BJ (cell line): Measurements from ENCODE around the gene NGB. TPM values are rescaled to one million over a fixed set of nuclear protein-coding genes. Genes with fewer than 3 reads are reported as not detected.

Experiments
- CTCF ChIA-PET: fragments of 350-600 bp; formaldehyde crosslinking; extraction: SDS; loops from one replicate; lab custom pipeline; 2021; ENCODE audit warnings: antibody characterized with exemption, inconsistent platforms; lab: Yijun Ruan, JAX
- POLR2A ChIA-PET: fragments of 300-600 bp; sonication (Branson Sonifier 250); formaldehyde crosslinking; extraction: SDS; loops from one replicate; lab custom pipeline; 2021; ENCODE audit warnings: antibody characterized with exemption; lab: Charles Lee
- DNase-seq: peaks from one replicate; pipeline ENCODE4 v3.0.0-alpha.2; 2011; ENCODE audit warnings: low read depth
- H3K27me3 ChIP-seq: 2 replicates; pipeline ENCODE4 v1.6.0; 2011; ENCODE audit warnings: low read length; ENCODE audit not compliant: control insufficient read depth, insufficient read depth
- H3K36me3 ChIP-seq: 2 replicates; pipeline ENCODE4 v1.5.1; 2011; ENCODE audit warnings: low read length; ENCODE audit not compliant: control insufficient read depth, insufficient read depth
- H3K4me3 ChIP-seq: 2 replicates; pipeline ENCODE4 v1.5.1; 2011; ENCODE audit warnings: low read depth, mild to moderate bottlenecking, control low read depth, low read length
- polyA plus RNA-seq: library from polyadenylated mRNA; depleted of rRNA; stranded (reverse); fragments of >200 nt; gene quantifications from 2 replicates; pipeline ENCODE4 v1.2.3, GENCODE V29; 2011
- TF ChIP-seq, protein P1 (sequence below): IDR thresholded peaks from 2 replicates; pipeline ENCODE4 v1.5.1; 2011; ENCODE audit warnings: low read depth, mild to moderate bottlenecking, control low read depth, inconsistent platforms, low read length, moderate library complexity; ENCODE audit not compliant: insufficient read depth

NGB gene
- polyA plus RNA-seq, 1 experiment, result 0.05 TPM

DNA sequence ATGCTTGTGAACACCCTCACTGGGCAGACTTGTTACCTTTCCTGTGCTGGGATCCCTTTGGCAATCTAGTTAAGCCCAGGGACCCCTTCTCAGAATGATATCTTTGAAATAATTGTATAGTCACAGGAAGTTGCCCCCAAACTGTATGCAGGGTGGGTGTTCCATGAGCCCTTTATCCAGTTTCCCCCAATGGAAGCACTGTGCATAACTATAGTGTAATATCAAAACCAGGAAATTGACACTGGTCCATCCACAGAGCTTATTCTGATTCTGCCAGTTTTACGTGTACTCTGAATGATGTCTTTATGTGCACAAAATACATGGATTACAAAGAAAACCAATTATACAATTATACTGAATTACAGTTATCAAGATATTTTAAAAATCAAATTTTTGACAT is 24.2 kb downstream of the NGB start:
- Histone ChIP-seq H3K36me3 (no peaks in the 10 kb centered on the region), H3K4me3 (no peak overlapping the region), H3K27me3 (no peaks in the 10 kb centered on the region)
- TF ChIP-seq, protein P1, sequence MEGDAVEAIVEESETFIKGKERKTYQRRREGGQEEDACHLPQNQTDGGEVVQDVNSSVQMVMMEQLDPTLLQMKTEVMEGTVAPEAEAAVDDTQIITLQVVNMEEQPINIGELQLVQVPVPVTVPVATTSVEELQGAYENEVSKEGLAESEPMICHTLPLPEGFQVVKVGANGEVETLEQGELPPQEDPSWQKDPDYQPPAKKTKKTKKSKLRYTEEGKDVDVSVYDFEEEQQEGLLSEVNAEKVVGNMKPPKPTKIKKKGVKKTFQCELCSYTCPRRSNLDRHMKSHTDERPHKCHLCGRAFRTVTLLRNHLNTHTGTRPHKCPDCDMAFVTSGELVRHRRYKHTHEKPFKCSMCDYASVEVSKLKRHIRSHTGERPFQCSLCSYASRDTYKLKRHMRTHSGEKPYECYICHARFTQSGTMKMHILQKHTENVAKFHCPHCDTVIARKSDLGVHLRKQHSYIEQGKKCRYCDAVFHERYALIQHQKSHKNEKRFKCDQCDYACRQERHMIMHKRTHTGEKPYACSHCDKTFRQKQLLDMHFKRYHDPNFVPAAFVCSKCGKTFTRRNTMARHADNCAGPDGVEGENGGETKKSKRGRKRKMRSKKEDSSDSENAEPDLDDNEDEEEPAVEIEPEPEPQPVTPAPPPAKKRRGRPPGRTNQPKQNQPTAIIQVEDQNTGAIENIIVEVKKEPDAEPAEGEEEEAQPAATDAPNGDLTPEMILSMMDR, result no peak
- DNase-seq, result no peak
- ChIA-PET POLR2A (no interaction called here), CTCF (no interaction called here)

DNA sequence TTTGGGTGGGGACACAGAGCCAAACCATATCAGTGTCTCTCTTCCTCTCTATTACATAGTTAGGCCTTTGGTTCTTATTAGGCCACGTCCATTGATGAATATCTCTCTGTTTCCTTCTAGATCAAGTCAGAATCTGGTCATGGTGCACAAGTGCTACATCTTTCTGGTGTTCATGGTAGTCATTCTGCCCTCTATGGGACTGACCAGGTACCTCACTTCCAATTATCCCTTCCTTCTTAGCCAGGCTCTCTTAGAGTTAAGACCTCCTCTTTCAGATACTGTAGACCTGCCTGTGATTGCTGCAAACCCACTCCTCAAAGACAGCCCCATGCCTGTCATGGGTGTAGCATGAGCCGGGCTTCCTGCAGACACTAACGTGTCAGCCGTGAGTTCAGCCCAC is 25.2 kb downstream of the NGB start:
- CTCF ChIA-PET, result interaction anchor here (1.1 kb wide), 1 partner anchor 17 kb away, joined by 3 read pairs; no protein-coding TSS in a partner anchor

DNA sequence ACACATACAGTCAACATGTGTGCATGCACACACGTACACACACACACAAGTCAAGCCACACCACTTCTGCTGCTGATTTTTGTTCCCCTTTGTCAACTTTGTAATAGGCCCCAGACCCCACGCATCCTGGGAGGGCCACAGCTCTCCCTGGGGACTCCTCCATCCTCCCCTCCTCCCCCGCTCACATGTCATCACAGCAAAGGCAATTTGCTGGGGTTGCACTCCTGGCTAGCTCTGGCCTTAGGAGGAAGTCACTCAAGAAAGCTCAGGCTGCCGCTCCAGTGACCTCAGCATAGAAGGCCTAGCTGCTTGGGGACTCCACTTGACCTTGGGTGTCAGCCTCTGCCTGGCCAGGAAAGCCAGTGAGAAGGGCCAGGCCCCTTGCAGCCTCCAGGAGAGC is 27.2 kb downstream of the NGB start:
- CTCF ChIA-PET, result no interaction called here
- no peaks in the 10 kb centered on the region for H3K27me3 ChIP-seq
- POLR2A ChIA-PET, result no interaction called here
- no peaks in the 10 kb centered on the region for H3K36me3 ChIP-seq
- no peak overlapping the region for H3K4me3 ChIP-seq
- no peak for DNase-seq
- TF ChIP-seq, protein P1, result no peak

More for the DNA sequence above, 25.2 kb downstream of the NGB start:
- H3K4me3 ChIP-seq, result no peak overlapping the region
- POLR2A ChIA-PET, result no interaction called here
- H3K36me3 ChIP-seq, result no peaks in the 10 kb centered on the region
- H3K27me3 ChIP-seq, result no peaks in the 10 kb centered on the region
- TF ChIP-seq, protein P1, result no peak
- DNase-seq, result no peak

DNA sequence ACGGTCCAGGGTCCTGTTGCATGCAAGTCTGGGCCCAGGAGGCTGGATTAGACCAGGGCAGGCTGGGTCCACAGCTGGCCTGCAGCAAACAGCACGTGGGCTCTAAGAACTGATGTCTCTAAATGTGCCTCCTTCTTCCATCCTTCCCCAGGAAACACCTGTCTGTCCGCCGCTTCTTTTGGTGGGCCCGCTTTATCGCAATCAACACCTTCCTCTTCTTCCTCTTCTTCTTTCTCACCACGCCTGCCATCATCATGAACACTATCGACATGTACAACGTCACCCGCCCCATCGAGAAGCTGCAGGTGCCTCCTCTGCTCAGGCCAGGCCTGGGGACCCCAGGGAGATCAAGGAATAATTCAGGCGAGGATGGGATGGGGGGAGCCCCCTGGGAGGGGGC is 28.3 kb downstream of the NGB start:
- DNase-seq, result no peak
- Histone ChIP-seq H3K27me3 (no peaks in the 10 kb centered on the region; the same call in 1 of the 2 replicates), H3K36me3 (no peaks in the 10 kb centered on the region), H3K4me3 (no peak overlapping the region)
- ChIA-PET POLR2A (no interaction called here), CTCF (no interaction called here)
- TF ChIP-seq, protein P1, result no peak

DNA sequence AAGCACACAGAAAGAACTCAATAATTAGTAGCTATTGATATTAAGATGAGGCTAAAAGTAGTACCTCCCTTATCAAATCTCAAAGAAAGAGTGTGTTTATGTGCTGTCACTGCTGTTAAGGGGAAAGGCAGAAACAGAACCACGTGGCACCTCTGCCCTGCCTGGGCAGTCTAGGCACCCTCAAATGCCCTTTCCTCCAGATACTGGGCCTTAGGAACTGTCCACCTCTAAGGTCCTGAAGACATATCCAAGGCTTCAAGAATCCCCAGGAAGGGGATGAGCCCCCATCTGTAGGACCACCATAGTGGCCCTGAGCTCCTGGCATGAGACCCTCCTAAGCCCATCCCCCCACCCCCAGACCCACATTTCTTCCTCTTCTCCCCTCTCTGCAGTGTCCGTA is 29.1 kb downstream of the NGB start:
- POLR2A ChIA-PET, result no interaction called here
- H3K36me3 ChIP-seq, result no peaks in the 10 kb centered on the region
- no peak overlapping the region for H3K4me3 ChIP-seq
- CTCF ChIA-PET, result no interaction called here
- TF ChIP-seq, protein P1, result no peak
- H3K27me3 ChIP-seq, result no peaks in the 10 kb centered on the region; the same call in 1 of the 2 replicates
- no peak for DNase-seq
